ENCODE data around the gene CPEB4.

CPEB4 gene

GRCh38 chr5:173964506-173964905 lies 76.4 kb downstream of the CPEB4 start:
- H3K4me3 ChIP-seq (ENCODE audit: low read depth, low read length), result no peak overlapping the region
- no peaks in the 10 kb centered on the region for H3K9me3 ChIP-seq (ENCODE audit: insufficient read depth, low read depth, low read length)
- no peak overlapping the region for H3K14ac ChIP-seq (ENCODE audit: low read length)
- H4K8ac ChIP-seq (ENCODE audit: low read depth, low read length), result no peak overlapping the region
- WGBS (ENCODE audit: extremely low coverage, insufficient coverage, insufficient read length), result no CpG with 5 or more reads among the region's 1 CpG
- no peak overlapping the region for H4K91ac ChIP-seq (ENCODE audit: low read depth, low read length)
- no peak overlapping the region for H3K9ac ChIP-seq (ENCODE audit: low read length)
- H3K23ac ChIP-seq (ENCODE audit: low read length), result no peak overlapping the region
- no peak overlapping the region for H2BK12ac ChIP-seq (ENCODE audit: low read length)
- peaks cover 4% of the 10 kb centered on the region in 2 experiments for H3K4me1 ChIP-seq (ENCODE audit: control insufficient read depth in 1 of 2, insufficient read depth in 2 of 2, low read length in 2 of 2)
- no peak overlapping the region for H3K4ac ChIP-seq (ENCODE audit: low read depth, low read length)
- peaks cover 0 to 2% of the 10 kb centered on the region in 2 experiments for H3K36me3 ChIP-seq (ENCODE audit: control insufficient read depth in 1 of 2, insufficient read depth in 2 of 2, low read length in 2 of 2)
- H3K4me2 ChIP-seq (ENCODE audit: low read length), result no peak overlapping the region
- no peak overlapping the region for H2BK120ac ChIP-seq (ENCODE audit: insufficient read depth, low read length, poor library complexity)
- H3K27me3 ChIP-seq (ENCODE audit: insufficient read depth, low read length), result no peaks in the 10 kb centered on the region
- H2BK5ac ChIP-seq (ENCODE audit: low read depth, low read length, poor library complexity), result no peak overlapping the region
- no peak overlapping the region for H3K18ac ChIP-seq (ENCODE audit: low read length)
- no peak overlapping the region for H4K12ac ChIP-seq (ENCODE audit: low read depth, low read length)
- H2AK5ac ChIP-seq (ENCODE audit: low read length), result no peak overlapping the region
- DNase-seq, result no peak
- H3K79me1 ChIP-seq (ENCODE audit: low read length), result no peaks in the 10 kb centered on the region
- H3K27ac ChIP-seq (ENCODE audit: low read depth, low read length), result no peak overlapping the region
- no peaks in the 10 kb centered on the region for H3K79me2 ChIP-seq (ENCODE audit: control insufficient read depth, insufficient read depth, low read length, poor library complexity)
- no peak overlapping the region for H2AFZ ChIP-seq (ENCODE audit: insufficient read depth, low read length, poor library complexity)

- H3K79me2 ChIP-seq (ENCODE audit: control insufficient read depth, insufficient read depth, low read length, poor library complexity), result no peaks in the 10 kb centered on the region
- DNase-seq, result no peak
- peaks cover 7% of the 10 kb centered on the region in 2 experiments for H3K4me1 ChIP-seq (ENCODE audit: control insufficient read depth in 1 of 2, insufficient read depth in 2 of 2, low read length in 2 of 2)
- no peak overlapping the region for H2AFZ ChIP-seq (ENCODE audit: insufficient read depth, low read length, poor library complexity)
- no peaks in the 10 kb centered on the region for H3K27me3 ChIP-seq (ENCODE audit: insufficient read depth, low read length)
- no peak overlapping the region for H2BK5ac ChIP-seq (ENCODE audit: low read depth, low read length, poor library complexity)
- no peak overlapping the region for H3K23ac ChIP-seq (ENCODE audit: low read length)
- no peak overlapping the region for H3K27ac ChIP-seq (ENCODE audit: low read depth, low read length)
- no peak overlapping the region for H3K4ac ChIP-seq (ENCODE audit: low read depth, low read length)
- H2BK120ac ChIP-seq (ENCODE audit: insufficient read depth, low read length, poor library complexity), result no peak overlapping the region
- H3K4me2 ChIP-seq (ENCODE audit: low read length), result no peak overlapping the region
- no peak overlapping the region for H3K18ac ChIP-seq (ENCODE audit: low read length)
- H4K12ac ChIP-seq (ENCODE audit: low read depth, low read length), result no peak overlapping the region
- no peak overlapping the region for H3K9ac ChIP-seq (ENCODE audit: low read length)
- no peak overlapping the region for H3K14ac ChIP-seq (ENCODE audit: low read length)
- no peak overlapping the region for H4K91ac ChIP-seq (ENCODE audit: low read depth, low read length)
- no CpG with 5 or more reads among the region's 4 CpGs for WGBS (ENCODE audit: extremely low coverage, insufficient coverage, insufficient read length)
- no peaks in the 10 kb centered on the region for H3K9me3 ChIP-seq (ENCODE audit: insufficient read depth, low read depth, low read length)
- H2BK12ac ChIP-seq (ENCODE audit: low read length), result no peak overlapping the region
- H4K8ac ChIP-seq (ENCODE audit: low read depth, low read length), result no peak overlapping the region
- H3K79me1 ChIP-seq (ENCODE audit: low read length), result peaks cover 3% of the 10 kb centered on the region
- no peak overlapping the region for H3K4me3 ChIP-seq (ENCODE audit: low read depth, low read length)
- H3K36me3 ChIP-seq (ENCODE audit: control insufficient read depth in 1 of 2, insufficient read depth in 2 of 2, low read length in 2 of 2), result no peaks in the 10 kb centered on the region
- H2AK5ac ChIP-seq (ENCODE audit: low read length), result no peak overlapping the region
These were observed 79.1 kb downstream of the CPEB4 start for GRCh38 chr5:173967241-173967640.

- peaks cover 9 to 11% of the 10 kb centered on the region in 2 experiments for H3K4me1 ChIP-seq (ENCODE audit: control insufficient read depth in 1 of 2, insufficient read depth in 2 of 2, low read length in 2 of 2)
- DNase-seq, result no peak
- H2BK5ac ChIP-seq (ENCODE audit: low read depth, low read length, poor library complexity), result no peak overlapping the region
- no peaks in the 10 kb centered on the region for H3K79me2 ChIP-seq (ENCODE audit: control insufficient read depth, insufficient read depth, low read length, poor library complexity)
- H3K14ac ChIP-seq (ENCODE audit: low read length), result no peak overlapping the region
- no peak overlapping the region for H3K27ac ChIP-seq (ENCODE audit: low read depth, low read length)
- H3K27me3 ChIP-seq (ENCODE audit: insufficient read depth, low read length), result no peaks in the 10 kb centered on the region
- peaks cover 3% of the 10 kb centered on the region for H3K79me1 ChIP-seq (ENCODE audit: low read length)
- no peaks in the 10 kb centered on the region for H3K9me3 ChIP-seq (ENCODE audit: insufficient read depth, low read depth, low read length)
- H3K4me3 ChIP-seq (ENCODE audit: low read depth, low read length), result no peak overlapping the region
- no peak overlapping the region for H4K12ac ChIP-seq (ENCODE audit: low read depth, low read length)
- no peaks in the 10 kb centered on the region for H3K36me3 ChIP-seq (ENCODE audit: control insufficient read depth in 1 of 2, insufficient read depth in 2 of 2, low read length in 2 of 2)
- H2BK12ac ChIP-seq (ENCODE audit: low read length), result no peak overlapping the region
- no peak overlapping the region for H2BK120ac ChIP-seq (ENCODE audit: insufficient read depth, low read length, poor library complexity)
- no peak overlapping the region for H3K4ac ChIP-seq (ENCODE audit: low read depth, low read length)
- no CpG with 5 or more reads among the region's 9 CpGs for WGBS (ENCODE audit: extremely low coverage, insufficient coverage, insufficient read length)
- H3K9ac ChIP-seq (ENCODE audit: low read length), result no peak overlapping the region
- H3K23ac ChIP-seq (ENCODE audit: low read length), result no peak overlapping the region
- no peak overlapping the region for H3K4me2 ChIP-seq (ENCODE audit: low read length)
- H4K8ac ChIP-seq (ENCODE audit: low read depth, low read length), result no peak overlapping the region
- H2AFZ ChIP-seq (ENCODE audit: insufficient read depth, low read length, poor library complexity), result no peak overlapping the region
- H3K18ac ChIP-seq (ENCODE audit: low read length), result no peak overlapping the region
- no peak overlapping the region for H2AK5ac ChIP-seq (ENCODE audit: low read length)
- H4K91ac ChIP-seq (ENCODE audit: low read depth, low read length), result no peak overlapping the region
These were observed 80.1 kb downstream of the CPEB4 start for GRCh38 chr5:173968154-173968797.

- Histone ChIP-seq H4K12ac (ENCODE audit: low read depth, low read length) (no peak overlapping the region), H3K4ac (ENCODE audit: low read depth, low read length) (no peak overlapping the region), H3K4me1 (ENCODE audit: control insufficient read depth in 1 of 2, insufficient read depth in 2 of 2, low read length in 2 of 2) (peaks cover 7 to 16% of the 10 kb centered on the region in 2 experiments), H3K9ac (ENCODE audit: low read length) (no peak overlapping the region), H3K14ac (ENCODE audit: low read length) (peak overlapping the region; percentile 2), H3K36me3 (ENCODE audit: control insufficient read depth in 1 of 2, insufficient read depth in 2 of 2, low read length in 2 of 2) (no peaks in the 10 kb centered on the region), H4K91ac (ENCODE audit: low read depth, low read length) (peak overlapping the region; percentile 16), H2BK5ac (ENCODE audit: low read depth, low read length, poor library complexity) (no peak overlapping the region), H3K79me2 (ENCODE audit: control insufficient read depth, insufficient read depth, low read length, poor library complexity) (no peaks in the 10 kb centered on the region), H3K4me2 (ENCODE audit: low read length) (no peak overlapping the region), H2AFZ (ENCODE audit: insufficient read depth, low read length, poor library complexity) (no peak overlapping the region), H3K27me3 (ENCODE audit: insufficient read depth, low read length) (no peaks in the 10 kb centered on the region), H2BK120ac (ENCODE audit: insufficient read depth, low read length, poor library complexity) (peak overlapping the region; percentile 1), H3K4me3 (ENCODE audit: low read depth, low read length) (no peak overlapping the region), H3K79me1 (ENCODE audit: low read length) (peaks cover 3% of the 10 kb centered on the region), H3K23ac (ENCODE audit: low read length) (no peak overlapping the region), H3K18ac (ENCODE audit: low read length) (no peak overlapping the region), H2BK12ac (ENCODE audit: low read length) (peak overlapping the region; percentile 2), H2AK5ac (ENCODE audit: low read length) (no peak overlapping the region), H4K8ac (ENCODE audit: low read depth, low read length) (no peak overlapping the region), H3K9me3 (ENCODE audit: insufficient read depth, low read depth, low read length) (no peaks in the 10 kb centered on the region), H3K27ac (ENCODE audit: low read depth, low read length) (no peak overlapping the region)
- WGBS (ENCODE audit: extremely low coverage, insufficient coverage, insufficient read length), result no CpG with 5 or more reads among the region's 12 CpGs
- DNase-seq, result peak; percentile 93 to 96
These were observed 81.3 kb downstream of the CPEB4 start for GRCh38 chr5:173969167-173970049.
